Kidney (tissue), 14 donors: Measurements from ENCODE around the gene CADPS2. TPM values are rescaled to one million over a fixed set of nuclear protein-coding genes. Genes with fewer than 3 reads are reported as not detected.

Source experiments
- DNase-seq, 5 donors: peaks; one replicate each; pipeline ENCODE4 v3.0.0-alpha.2; 2013 to 2020
- FAIRE-seq: peaks from 2 replicates; lab custom pipeline; 2012; peaks lifted over from hg19 to GRCh38; lab: Jason Lieb, UNC
- H3K27ac ChIP-seq, 2 donors: one replicate each; pipeline ENCODE4 v1.7.0; 2013; ENCODE audit warnings: low read depth in 2 of 2, low read length in 2 of 2, inconsistent platforms in 1 of 2
- H3K27me3 ChIP-seq: one replicate; pipeline ENCODE4 v1.7.1; 2013; ENCODE audit warnings: low read length, inconsistent platforms; ENCODE audit not compliant: control insufficient read depth, insufficient read depth
- H3K36me3 ChIP-seq, 3 donors: one replicate each; pipeline versions ENCODE4 v1.7.0 to v1.7.1; 2013; ENCODE audit warnings: low read length in 3 of 3, control low read depth in 1 of 3, inconsistent platforms in 1 of 3; ENCODE audit not compliant: insufficient read depth in 3 of 3, control insufficient read depth in 2 of 3
- H3K4me1 ChIP-seq, 3 donors: one replicate each; pipeline versions ENCODE4 v1.7.0 to v1.7.1; 2013; ENCODE audit warnings: low read length in 3 of 3, inconsistent platforms in 1 of 3, low read depth in 1 of 3; ENCODE audit not compliant: control insufficient read depth in 2 of 3, insufficient read depth in 2 of 3
- H3K4me3 ChIP-seq, 3 donors: one replicate each; pipeline versions ENCODE4 v1.7.0 to v1.8.1; 2013; ENCODE audit warnings: low read length in 3 of 3, control low read depth in 1 of 3, inconsistent platforms in 1 of 3
- H3K9ac ChIP-seq, 3 donors: one replicate each; pipeline versions ENCODE4 v1.7.0 to v1.7.1; 2013; ENCODE audit warnings: low read length in 3 of 3, control low read depth in 1 of 3, inconsistent platforms in 1 of 3
- H3K9me3 ChIP-seq, 3 donors: one replicate each; pipeline versions ENCODE4 v1.7.0 to v1.7.1; 2013; ENCODE audit warnings: low read length in 3 of 3, control low read depth in 1 of 3, inconsistent platforms in 1 of 3; ENCODE audit not compliant: control insufficient read depth in 2 of 3, insufficient read depth in 1 of 3
- CTCF ChIP-seq: IDR thresholded peaks from 3 replicates; pipeline ENCODE4 v1.5.1; 2012; ENCODE audit warnings: mild to moderate bottlenecking, moderate library complexity, borderline replicate concordance; ENCODE audit not compliant: insufficient read depth; ENCODE audit errors: extremely low read depth
- intact Hi-C: fragments of 100-400 bp; cut with DNase I; formaldehyde crosslinking; loops from one replicate; pipeline ENCODE4 v1.11.1; 2022
- polyA plus RNA-seq: library from polyadenylated mRNA; stranded (reverse); fragments of 350-450 nt; fragmentation: Illumina TruSeq; extraction: RNeasy Lipid Tissue Mini Kit (QIAGEN cat#74804); gene quantifications from one replicate; pipeline ENCODE4 v1.2.3, GENCODE V29; 2014; ENCODE audit warnings: low read depth, low replicate concordance; ENCODE audit not compliant: insufficient read depth
- total RNA-seq: library from RNA; stranded (reverse); fragmentation: NEBNext Ultra II Directional; extraction: Animal tissue kit (Norgen Biotek cat#: 25700); gene quantifications from one replicate; pipeline ENCODE4 v1.2.1, GENCODE V29; 2021
- donor health status: control.
- donor health status: control.
- donor health status: control.
- donor health status: control.
- donor health status: control.
- donor health status: DM: yes; HTN: yes; CAD: no.
- donor health status: Normal renal cell carcinoma (clear cell type).

Gene CADPS2
- total and polyA plus RNA-seq, 2 donors from 2014 or later: 33.0 to 39.9 TPM

GRCh38 chr7:122717356-122718089 is 168.7 kb downstream of the CADPS2 start:
- intact Hi-C loops: no loop called here
- Histone ChIP-seq H3K27me3 (no peaks in the 10 kb centered on the region), H3K4me3 (no peak overlapping the region), H3K9me3 (no peaks in the 10 kb centered on the region), H3K36me3 (no peaks in the 10 kb centered on the region), H3K4me1 (no peaks in the 10 kb centered on the region), H3K27ac (no peak overlapping the region), H3K9ac (no peak overlapping the region)
- FAIRE-seq (no peak), DNase-seq (no peak)
- no peak for TF ChIP-seq CTCF

GRCh38 chr7:122715183-122715582 is 171.1 kb downstream of the CADPS2 start:
- Histone ChIP-seq H3K36me3 (no peaks in the 10 kb centered on the region), H3K27me3 (no peaks in the 10 kb centered on the region)
- FAIRE-seq: no peak

GRCh38 chr7:122710916-122711315 is 175.3 kb downstream of the CADPS2 start:
- intact Hi-C loops: no loop called here
- no peaks in the 10 kb centered on the region for H3K9me3 ChIP-seq
- DNase-seq: no peak
- no peaks in the 10 kb centered on the region for H3K4me1 ChIP-seq
- no peak overlapping the region for H3K9ac ChIP-seq
- no peak for TF ChIP-seq CTCF
- no peak for FAIRE-seq
- H3K4me3 ChIP-seq: no peak overlapping the region
- H3K27me3 ChIP-seq: no peaks in the 10 kb centered on the region
- no peak overlapping the region for H3K27ac ChIP-seq
- no peaks in the 10 kb centered on the region for H3K36me3 ChIP-seq

More at GRCh38 chr7:122715183-122715582, 171.1 kb downstream of the CADPS2 start:
- Histone ChIP-seq H3K4me1 (no peaks in the 10 kb centered on the region), H3K4me3 (no peak overlapping the region), H3K9ac (no peak overlapping the region), H3K9me3 (no peaks in the 10 kb centered on the region), H3K27ac (no peak overlapping the region)
- DNase-seq: no peak
- no peak for TF ChIP-seq CTCF
- intact Hi-C loops: no loop called here
